Measurements from ENCODE around the gene SPATA20.

DNA sequence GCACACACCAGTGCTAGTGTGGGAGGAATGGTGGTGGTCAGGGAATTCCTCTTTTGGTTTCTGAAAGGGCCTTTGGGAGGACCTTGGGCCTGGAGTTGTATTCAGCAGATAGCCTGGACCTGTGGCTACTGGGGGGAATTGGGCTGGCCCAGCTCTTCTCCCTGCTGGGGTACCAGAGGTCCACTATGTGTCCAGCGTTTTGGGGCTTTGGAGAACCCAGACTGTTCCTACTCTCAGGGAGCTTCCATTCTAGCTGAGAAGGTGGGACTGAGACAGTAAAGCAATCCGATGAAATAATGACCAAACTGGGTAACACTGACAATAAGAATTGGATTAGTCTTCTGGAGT is 12.0 kb upstream of the SPATA20 start:
- TF ChIP-seq MYC (IDR thresholded peaks at IDR 0.05; ENCODE audit: low read depth, low read length): no peak
- no peak for TF ChIP-seq GATA2 (IDR thresholded peaks at IDR 0.05; ENCODE audit: insufficient read depth, insufficient read length, low read depth, low read length)
- no peak for TF ChIP-seq EZH2 (IDR thresholded peaks at IDR 0.05; ENCODE audit: borderline replicate concordance, low read depth, low read length, severe bottlenecking)
- TF ChIP-seq, protein P1, sequence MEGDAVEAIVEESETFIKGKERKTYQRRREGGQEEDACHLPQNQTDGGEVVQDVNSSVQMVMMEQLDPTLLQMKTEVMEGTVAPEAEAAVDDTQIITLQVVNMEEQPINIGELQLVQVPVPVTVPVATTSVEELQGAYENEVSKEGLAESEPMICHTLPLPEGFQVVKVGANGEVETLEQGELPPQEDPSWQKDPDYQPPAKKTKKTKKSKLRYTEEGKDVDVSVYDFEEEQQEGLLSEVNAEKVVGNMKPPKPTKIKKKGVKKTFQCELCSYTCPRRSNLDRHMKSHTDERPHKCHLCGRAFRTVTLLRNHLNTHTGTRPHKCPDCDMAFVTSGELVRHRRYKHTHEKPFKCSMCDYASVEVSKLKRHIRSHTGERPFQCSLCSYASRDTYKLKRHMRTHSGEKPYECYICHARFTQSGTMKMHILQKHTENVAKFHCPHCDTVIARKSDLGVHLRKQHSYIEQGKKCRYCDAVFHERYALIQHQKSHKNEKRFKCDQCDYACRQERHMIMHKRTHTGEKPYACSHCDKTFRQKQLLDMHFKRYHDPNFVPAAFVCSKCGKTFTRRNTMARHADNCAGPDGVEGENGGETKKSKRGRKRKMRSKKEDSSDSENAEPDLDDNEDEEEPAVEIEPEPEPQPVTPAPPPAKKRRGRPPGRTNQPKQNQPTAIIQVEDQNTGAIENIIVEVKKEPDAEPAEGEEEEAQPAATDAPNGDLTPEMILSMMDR (IDR thresholded peaks at IDR 0.05; ENCODE audit: extremely low read depth in 1 of 2, insufficient read depth in 1 of 2, low read depth in 1 of 2, low read length in 2 of 2): no peak
- TF ChIP-seq, protein P2, sequence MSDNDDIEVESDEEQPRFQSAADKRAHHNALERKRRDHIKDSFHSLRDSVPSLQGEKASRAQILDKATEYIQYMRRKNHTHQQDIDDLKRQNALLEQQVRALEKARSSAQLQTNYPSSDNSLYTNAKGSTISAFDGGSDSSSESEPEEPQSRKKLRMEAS (IDR thresholded peaks at IDR 0.05; ENCODE audit: insufficient read depth, insufficient read length): no peak
- no peak for TF ChIP-seq POLR2A (IDR thresholded peaks at IDR 0.05; ENCODE audit: low read depth, low read length)
- no peak for TF ChIP-seq JUN (IDR thresholded peaks at IDR 0.05; ENCODE audit: borderline replicate concordance, insufficient read depth, insufficient read length, low read depth)
- TF ChIP-seq POLR2AphosphoS5 (IDR thresholded peaks at IDR 0.05; ENCODE audit: insufficient read depth, low read depth, low read length): no peak
- TF ChIP-seq FOS (IDR thresholded peaks at IDR 0.05; ENCODE audit: borderline replicate concordance, insufficient read depth, low read length): no peak

All from endothelial cell of umbilical vein (primary cell).